HEK293 (cell line): ENCODE measurements around the gene C1GALT1C1L.

Source experiments
- CTCF ChIA-PET: fragments of 350-600 bp; formaldehyde crosslinking; extraction: SDS; loops from one replicate; lab custom pipeline; 2021; ENCODE audit warnings: antibody characterized with exemption; lab: Yijun Ruan, JAX
- POLR2A ChIA-PET: fragments of 300-600 bp; formaldehyde crosslinking; extraction: SDS; loops from one replicate; lab custom pipeline; 2020; ENCODE audit warnings: antibody characterized with exemption, inconsistent platforms; lab: Yijun Ruan, JAX
- H3K27ac ChIP-seq: fragments of 200-500 bp; sonication (Bioruptor generic); 2 replicates; pipeline ENCODE4 v1.5.1; 2014; ENCODE audit warnings: low read depth, low read length, control low read depth, inconsistent platforms; ENCODE audit errors: extremely low read depth
- H3K36me3 ChIP-seq, 2 experiments: fragments of 200-500 bp in 1 of 2; sonication (Bioruptor generic) in 1 of 2; 1 replicate in 1 of 2; 2 replicates in 1 of 2; pipeline ENCODE4 v1.5.1; 2014 to 2017; ENCODE audit warnings: inconsistent platforms in 2 of 2, low read length in 2 of 2; ENCODE audit not compliant: control insufficient read depth in 2 of 2, insufficient read depth in 1 of 2
- H3K4me1 ChIP-seq: fragments of 200-500 bp; sonication (Bioruptor generic); 2 replicates; pipeline ENCODE4 v1.5.1; 2014; ENCODE audit warnings: mild to moderate bottlenecking, low read length, inconsistent platforms; ENCODE audit not compliant: control insufficient read depth, insufficient read depth
- H3K4me3 ChIP-seq: 2 replicates; pipeline ENCODE4 v1.5.1; 2011; ENCODE audit warnings: low read depth, mild to moderate bottlenecking, control low read depth, low read length, moderate library complexity
- H3K9me3 ChIP-seq: fragments of 200-500 bp; sonication (Bioruptor generic); 2 replicates; pipeline ENCODE4 v1.5.1; 2014; ENCODE audit warnings: low read depth, low read length, inconsistent platforms; ENCODE audit not compliant: control insufficient read depth, insufficient read depth
- ATF2 ChIP-seq: fragments of 450-650 bp; formaldehyde crosslinking; IDR thresholded peaks from 2 replicates; pipeline ENCODE4 v1.5.1; 2016; ENCODE audit warnings: missing biosample characterization, missing genetic modification characterization, low read depth
- BCL6B ChIP-seq: fragments of 450-650 bp; formaldehyde crosslinking; IDR thresholded peaks from 2 replicates; pipeline ENCODE4 v1.5.1; 2017; ENCODE audit warnings: missing biosample characterization, missing genetic modification characterization
- GLI4 ChIP-seq: fragments of 450-650 bp; formaldehyde crosslinking; IDR thresholded peaks from 2 replicates; pipeline ENCODE4 v1.5.1; 2016; ENCODE audit warnings: missing biosample characterization, missing genetic modification characterization
- KLF1 ChIP-seq: fragments of 450-650 bp; formaldehyde crosslinking; IDR thresholded peaks from 2 replicates; pipeline ENCODE4 v1.5.1; 2016; ENCODE audit warnings: missing biosample characterization, missing genetic modification characterization
- KLF16 ChIP-seq: fragments of 450-650 bp; formaldehyde crosslinking; IDR thresholded peaks from 2 replicates; pipeline ENCODE4 v1.5.1; 2017; ENCODE audit warnings: missing biosample characterization, missing genetic modification characterization
- KLF9 ChIP-seq: fragments of 450-650 bp; formaldehyde crosslinking; IDR thresholded peaks from 2 replicates; pipeline ENCODE4 v1.5.1; 2016; ENCODE audit warnings: missing biosample characterization, missing genetic modification characterization, low read depth
- SCRT1 ChIP-seq: fragments of 450-650 bp; formaldehyde crosslinking; IDR thresholded peaks from 2 replicates; pipeline ENCODE4 v1.5.1; 2016; ENCODE audit warnings: missing biosample characterization, missing genetic modification characterization, borderline replicate concordance
- SP7 ChIP-seq: fragments of 450-650 bp; formaldehyde crosslinking; IDR thresholded peaks from 2 replicates; pipeline ENCODE4 v1.5.1; 2016; ENCODE audit warnings: missing biosample characterization, missing genetic modification characterization
- TCF7L2 ChIP-seq: IDR thresholded peaks from 2 replicates; pipeline ENCODE4 v1.6.1; 2011; ENCODE audit warnings: low read depth, mild to moderate bottlenecking, inconsistent platforms, low read length, moderate library complexity, borderline replicate concordance
- ZBTB44 ChIP-seq: fragments of 450-650 bp; IDR thresholded peaks from 2 replicates; pipeline ENCODE4 v1.5.1; 2018; ENCODE audit warnings: missing biosample characterization, mild to moderate bottlenecking, missing genetic modification characterization
- ZBTB6 ChIP-seq: fragments of 450-650 bp; formaldehyde crosslinking; IDR thresholded peaks from 2 replicates; pipeline ENCODE4 v1.5.1; 2017; ENCODE audit warnings: missing biosample characterization, missing genetic modification characterization
- ZBTB7A ChIP-seq: fragments of 450-650 bp; formaldehyde crosslinking; IDR thresholded peaks from 2 replicates; pipeline ENCODE4 v1.5.1; 2016; ENCODE audit warnings: low read depth, missing biosample characterization, missing genetic modification characterization
- ZNF112 ChIP-seq: fragments of 450-650 bp; formaldehyde crosslinking; IDR thresholded peaks from 2 replicates; pipeline ENCODE4 v1.5.0; 2017; ENCODE audit warnings: missing biosample characterization, missing genetic modification characterization
- ZNF138 ChIP-seq: fragments of 450-650 bp; formaldehyde crosslinking; IDR thresholded peaks from 2 replicates; pipeline ENCODE4 v1.5.1; 2016; ENCODE audit warnings: missing biosample characterization, missing genetic modification characterization, borderline replicate concordance
- ZNF19 ChIP-seq: fragments of 450-650 bp; formaldehyde crosslinking; IDR thresholded peaks from 2 replicates; pipeline ENCODE4; 2016; ENCODE audit warnings: missing biosample characterization, missing genetic modification characterization, low read depth
- ZNF266 ChIP-seq: fragments of 450-650 bp; formaldehyde crosslinking; IDR thresholded peaks from 2 replicates; pipeline ENCODE4 v1.5.1; 2016; ENCODE audit warnings: missing biosample characterization, missing genetic modification characterization, low read depth
- ZNF280C ChIP-seq: fragments of 450-650 bp; formaldehyde crosslinking; IDR thresholded peaks from 2 replicates; pipeline ENCODE4 v1.5.1; 2016; ENCODE audit warnings: missing biosample characterization, missing genetic modification characterization
- ZNF354C ChIP-seq: fragments of 450-650 bp; formaldehyde crosslinking; IDR thresholded peaks from 2 replicates; pipeline ENCODE4 v1.5.1; 2016; ENCODE audit warnings: missing biosample characterization, missing genetic modification characterization, low read depth, borderline replicate concordance
- ZNF416 ChIP-seq: fragments of 450-650 bp; formaldehyde crosslinking; IDR thresholded peaks from 2 replicates; pipeline ENCODE4 v1.5.1; 2016; ENCODE audit warnings: missing biosample characterization, missing genetic modification characterization
- ZNF600 ChIP-seq: fragments of 450-650 bp; formaldehyde crosslinking; IDR thresholded peaks from 2 replicates; pipeline ENCODE4 v1.5.1; 2016; ENCODE audit warnings: missing biosample characterization, missing genetic modification characterization
- ZNF654 ChIP-seq: fragments of 450-650 bp; formaldehyde crosslinking; IDR thresholded peaks from 2 replicates; pipeline ENCODE4 v1.5.1; 2016; ENCODE audit warnings: low read depth, missing biosample characterization, missing genetic modification characterization
- ZNF660 ChIP-seq: fragments of 450-650 bp; IDR thresholded peaks from 2 replicates; pipeline ENCODE4 v1.5.1; 2018; ENCODE audit warnings: missing biosample characterization, mild to moderate bottlenecking, missing genetic modification characterization
- ZNF837 ChIP-seq: fragments of 450-650 bp; formaldehyde crosslinking; IDR thresholded peaks from 2 replicates; pipeline ENCODE4 v1.5.1; 2016; ENCODE audit warnings: missing biosample characterization, missing genetic modification characterization
- ZNF843 ChIP-seq: fragments of 450-650 bp; formaldehyde crosslinking; IDR thresholded peaks from 2 replicates; pipeline ENCODE4 v1.5.1; 2016; ENCODE audit warnings: missing biosample characterization, missing genetic modification characterization

C1GALT1C1L gene

GRCh38 chr2:43708891-43709290, 32.7 kb upstream of the C1GALT1C1L start:
- Histone ChIP-seq H3K27ac (no peak overlapping the region), H3K9me3 (no peaks in the 10 kb centered on the region), H3K4me3 (no peak overlapping the region), H3K4me1 (no peaks in the 10 kb centered on the region; the same call in 1 of the 2 replicates), H3K36me3 (peaks cover under 1 to 13% of the 10 kb centered on the region in 2 experiments; a peak in 2 of 3 replicates)
- ChIA-PET CTCF (no interaction called here), POLR2A (no interaction called here)
- TF ChIP-seq ATF2 = no peak
- TF ChIP-seq ZNF266 (tag by site-specific recombination) = no peak
- TF ChIP-seq ZNF112 (tag by site-specific recombination) = no peak
- no peak for TF ChIP-seq KLF9 (tag by site-specific recombination)
- TF ChIP-seq ZBTB7A = no peak
- TF ChIP-seq ZNF654 = no peak
- TF ChIP-seq KLF16 = no peak
- no peak for TF ChIP-seq ZNF660 (tag by site-specific recombination)

GRCh38 chr2:43708178-43708577, 31.9 kb upstream of the C1GALT1C1L start:
- no peak overlapping the region for H3K4me3 ChIP-seq
- H3K27ac ChIP-seq = no peak overlapping the region
- POLR2A ChIA-PET = no interaction called here
- no peaks in the 10 kb centered on the region for H3K9me3 ChIP-seq
- CTCF ChIA-PET = interaction anchor here (1.0 kb wide), 1 partner anchor 98 kb away, joined by 5 read pairs; no protein-coding TSS in a partner anchor
- peaks cover 4 to 13% of the 10 kb centered on the region in 2 experiments; a peak in 2 of 3 replicates for H3K36me3 ChIP-seq
- H3K4me1 ChIP-seq = no peaks in the 10 kb centered on the region
- TF ChIP-seq SCRT1 (tag by site-specific recombination) = no peak
- TF ChIP-seq ZNF280C = no peak
- no peak for TF ChIP-seq ZNF600
- TF ChIP-seq GLI4 = no peak
- no peak for TF ChIP-seq TCF7L2
- TF ChIP-seq, all 188 proteins: peak for 0

- Histone ChIP-seq H3K27ac (no peak overlapping the region), H3K36me3 (peaks cover 4 to 13% of the 10 kb centered on the region in 2 experiments; a peak in 2 of 3 replicates), H3K4me1 (no peaks in the 10 kb centered on the region), H3K4me3 (no peak overlapping the region), H3K9me3 (no peaks in the 10 kb centered on the region)
- ChIA-PET POLR2A (no interaction called here), CTCF (interaction anchor here (0.7 to 1.0 kb wide), 2 partner anchors 71 to 97 kb away, joined by 3 to 5 read pairs; no protein-coding TSS in a partner anchor)
- no peak for TF ChIP-seq ZBTB6 (tag by site-specific recombination)
- no peak for TF ChIP-seq ZNF19 (tag by site-specific recombination)
- TF ChIP-seq SP7 (tag by site-specific recombination) = no peak
- TF ChIP-seq KLF9 (tag by site-specific recombination) = no peak
- no peak for TF ChIP-seq KLF1
- no peak for TF ChIP-seq ZNF354C (tag by site-specific recombination)
- TF ChIP-seq ZBTB44 = no peak
- no peak for TF ChIP-seq ZNF416 (tag by site-specific recombination)
- TF ChIP-seq ZNF837 (tag by site-specific recombination) = no peak
- no peak for TF ChIP-seq GLI4
- no peak for TF ChIP-seq ZNF138
- no peak for TF ChIP-seq BCL6B
- TF ChIP-seq ZNF843 = no peak
These were observed 31.2 kb upstream of the C1GALT1C1L start for GRCh38 chr2:43707255-43708015.
